Astrocyte (in vitro differentiated cells and primary cell): Measurements from ENCODE around the gene FSTL5. TPM values are rescaled to one million over a fixed set of nuclear protein-coding genes. Genes with fewer than 3 reads are reported as not detected.

Experiments used
- DNase-seq: peaks from one replicate; pipeline ENCODE4 v3.0.0-alpha.2; 2010; ENCODE audit warnings: low read depth
- FAIRE-seq: peaks from 2 replicates; lab custom pipeline; 2011; peaks lifted over from hg19 to GRCh38; lab: Jason Lieb, UNC
- H2AFZ ChIP-seq: 2 replicates; pipeline ENCODE4 v1.6.0; 2012; ENCODE audit warnings: low read depth, low read length, inconsistent platforms
- H3K27ac ChIP-seq: 2 replicates; pipeline ENCODE4 v1.5.1; 2011; ENCODE audit warnings: low read depth, low read length, inconsistent platforms
- H3K27me3 ChIP-seq: 2 replicates; pipeline ENCODE4 v1.6.0; 2011; ENCODE audit warnings: low read length, inconsistent platforms; ENCODE audit not compliant: insufficient read depth
- H3K36me3 ChIP-seq: 2 replicates; pipeline ENCODE4 v1.5.1; 2011; ENCODE audit warnings: low read length, inconsistent platforms; ENCODE audit not compliant: insufficient read depth
- H3K4me1 ChIP-seq: 2 replicates; pipeline ENCODE4 v1.5.1; 2011; ENCODE audit warnings: low read length, inconsistent platforms; ENCODE audit not compliant: insufficient read depth
- H3K4me2 ChIP-seq: 2 replicates; pipeline ENCODE4 v1.6.0; 2012; ENCODE audit warnings: low read length, inconsistent platforms
- H3K4me3 ChIP-seq: 2 replicates; pipeline ENCODE4 v1.5.1; 2011; ENCODE audit warnings: low read depth, mild to moderate bottlenecking, low read length, inconsistent platforms; ENCODE audit not compliant: insufficient read depth
- H3K79me2 ChIP-seq: 2 replicates; pipeline ENCODE4 v1.6.0; 2012; ENCODE audit warnings: mild to moderate bottlenecking, low read length, inconsistent platforms; ENCODE audit not compliant: insufficient read depth
- H3K9ac ChIP-seq: 2 replicates; pipeline ENCODE4 v1.6.0; 2012; ENCODE audit warnings: mild to moderate bottlenecking, low read length, inconsistent platforms
- H3K9me3 ChIP-seq: 2 replicates; pipeline ENCODE4 v1.5.1; 2012; ENCODE audit warnings: low read depth, mild to moderate bottlenecking, low read length, inconsistent platforms; ENCODE audit not compliant: insufficient read depth
- H4K20me1 ChIP-seq: 2 replicates; pipeline ENCODE4 v1.6.0; 2012; ENCODE audit warnings: low read length, inconsistent platforms; ENCODE audit not compliant: insufficient read depth
- H3K27ac Mint-ChIP-seq: one replicate; pipeline ENCODE4 v1.8.0; 2021; ENCODE audit warnings: mild to moderate bottlenecking, mixed read lengths; ENCODE audit not compliant: unreplicated experiment
- H3K27me3 Mint-ChIP-seq: one replicate; pipeline ENCODE4 v1.8.0; 2021; ENCODE audit warnings: low read depth, mixed read lengths; ENCODE audit not compliant: unreplicated experiment
- H3K36me3 Mint-ChIP-seq: one replicate; pipeline ENCODE4 v1.8.0; 2021; ENCODE audit warnings: low read depth, mixed read lengths; ENCODE audit not compliant: unreplicated experiment
- H3K4me1 Mint-ChIP-seq: one replicate; pipeline ENCODE4 v1.8.0; 2021; ENCODE audit warnings: low read depth, mixed read lengths; ENCODE audit not compliant: unreplicated experiment
- H3K4me3 Mint-ChIP-seq: one replicate; pipeline ENCODE4 v1.8.0; 2021; ENCODE audit warnings: mild to moderate bottlenecking, moderate library complexity, mixed read lengths; ENCODE audit not compliant: unreplicated experiment
- H3K9me3 Mint-ChIP-seq: one replicate; pipeline ENCODE4 v1.8.0; 2021; ENCODE audit warnings: mild to moderate bottlenecking, mixed read lengths; ENCODE audit not compliant: unreplicated experiment
- EZH2 ChIP-seq: IDR thresholded peaks from 2 replicates; pipeline ENCODE4 v1.6.1; 2012; ENCODE audit warnings: mild to moderate bottlenecking, low read length, inconsistent platforms; ENCODE audit not compliant: insufficient read depth
- total RNA-seq: library from RNA; stranded (reverse); gene quantifications from 2 replicates; pipeline ENCODE4 v1.2.1, GENCODE V29; 2021
- TF ChIP-seq, protein P1 (sequence below): IDR thresholded peaks from 2 replicates; pipeline ENCODE4 v1.5.1; 2011; ENCODE audit warnings: low read depth, mild to moderate bottlenecking, inconsistent platforms, low read length, moderate library complexity; ENCODE audit not compliant: insufficient read depth

FSTL5 gene
- total RNA-seq, 1 donor from 2014 or later, result 0.43 TPM

DNA sequence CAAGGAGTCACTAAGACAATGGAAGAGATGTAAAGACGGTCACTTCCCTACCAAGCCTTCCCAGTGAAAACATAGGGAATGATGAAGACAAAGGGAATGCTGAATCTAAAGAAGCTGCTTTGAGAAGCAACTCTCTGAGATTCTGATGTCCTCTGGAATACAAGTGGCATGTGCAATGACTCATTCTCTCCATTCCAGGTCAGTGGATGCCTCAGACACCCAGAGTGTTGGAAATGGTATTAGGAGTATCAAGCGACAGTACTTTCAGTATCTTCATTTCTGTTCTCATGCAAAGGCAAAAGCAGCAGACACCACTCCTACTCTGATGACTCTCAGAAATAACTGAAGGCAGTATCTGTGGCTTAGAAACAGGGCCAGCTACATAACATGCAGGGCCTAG lies 102.6 kb downstream of the FSTL5 start:
- Histone ChIP-seq H3K36me3 (no peaks in the 10 kb centered on the region), H3K9me3 (no peaks in the 10 kb centered on the region), H2AFZ (no peak overlapping the region)

DNA sequence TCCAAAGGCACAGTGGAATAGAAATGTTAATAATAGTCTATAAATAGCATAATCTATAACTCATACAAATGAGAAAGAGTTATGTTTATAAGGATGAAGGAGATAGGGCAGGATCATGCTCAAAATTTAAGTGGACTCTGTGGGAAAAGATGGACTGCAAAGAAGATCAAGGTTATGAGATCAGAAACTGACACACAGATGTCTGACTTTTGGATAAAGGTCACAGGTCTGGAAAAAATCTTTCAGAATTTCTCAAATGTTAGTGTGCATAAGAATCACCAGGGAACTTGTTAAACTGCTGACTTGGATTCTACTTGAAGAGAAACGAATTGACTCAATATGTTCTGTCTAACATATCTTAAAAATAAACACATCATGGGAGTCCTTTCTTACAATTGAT lies 104.1 kb downstream of the FSTL5 start:
- Mint-ChIP-seq H3K9me3 (no peaks in the 10 kb centered on the region), H3K4me1 (peaks cover 11% of the 10 kb centered on the region), H3K36me3 (no peaks in the 10 kb centered on the region), H3K27me3 (no peaks in the 10 kb centered on the region), H3K4me3 (no peak overlapping the region), H3K27ac (no peak overlapping the region)
- Histone ChIP-seq H3K79me2 (no peaks in the 10 kb centered on the region), H3K4me3 (no peak overlapping the region), H3K27ac (no peak overlapping the region), H3K4me1 (no peaks in the 10 kb centered on the region), H3K9ac (no peak overlapping the region), H2AFZ (no peak overlapping the region), H3K27me3 (no peaks in the 10 kb centered on the region), H3K9me3 (no peaks in the 10 kb centered on the region), H3K36me3 (no peaks in the 10 kb centered on the region), H3K4me2 (no peak overlapping the region), H4K20me1 (no peaks in the 10 kb centered on the region)
- no peak for DNase-seq
- TF ChIP-seq, protein P1, sequence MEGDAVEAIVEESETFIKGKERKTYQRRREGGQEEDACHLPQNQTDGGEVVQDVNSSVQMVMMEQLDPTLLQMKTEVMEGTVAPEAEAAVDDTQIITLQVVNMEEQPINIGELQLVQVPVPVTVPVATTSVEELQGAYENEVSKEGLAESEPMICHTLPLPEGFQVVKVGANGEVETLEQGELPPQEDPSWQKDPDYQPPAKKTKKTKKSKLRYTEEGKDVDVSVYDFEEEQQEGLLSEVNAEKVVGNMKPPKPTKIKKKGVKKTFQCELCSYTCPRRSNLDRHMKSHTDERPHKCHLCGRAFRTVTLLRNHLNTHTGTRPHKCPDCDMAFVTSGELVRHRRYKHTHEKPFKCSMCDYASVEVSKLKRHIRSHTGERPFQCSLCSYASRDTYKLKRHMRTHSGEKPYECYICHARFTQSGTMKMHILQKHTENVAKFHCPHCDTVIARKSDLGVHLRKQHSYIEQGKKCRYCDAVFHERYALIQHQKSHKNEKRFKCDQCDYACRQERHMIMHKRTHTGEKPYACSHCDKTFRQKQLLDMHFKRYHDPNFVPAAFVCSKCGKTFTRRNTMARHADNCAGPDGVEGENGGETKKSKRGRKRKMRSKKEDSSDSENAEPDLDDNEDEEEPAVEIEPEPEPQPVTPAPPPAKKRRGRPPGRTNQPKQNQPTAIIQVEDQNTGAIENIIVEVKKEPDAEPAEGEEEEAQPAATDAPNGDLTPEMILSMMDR, result no peak
- no peak for TF ChIP-seq EZH2
- FAIRE-seq, result no peak

More for the DNA sequence above, 102.6 kb downstream of the FSTL5 start:
- DNase-seq, result peak; percentile 55
- Histone ChIP-seq H3K27me3 (no peaks in the 10 kb centered on the region), H3K9ac (no peak overlapping the region), H4K20me1 (no peaks in the 10 kb centered on the region), H3K27ac (no peak overlapping the region), H3K4me2 (no peak overlapping the region), H3K79me2 (no peaks in the 10 kb centered on the region), H3K4me1 (no peaks in the 10 kb centered on the region), H3K4me3 (no peak overlapping the region)
- Mint-ChIP-seq H3K27me3 (no peaks in the 10 kb centered on the region), H3K9me3 (no peaks in the 10 kb centered on the region), H3K36me3 (no peaks in the 10 kb centered on the region), H3K4me3 (no peak overlapping the region), H3K27ac (peak overlapping the region; percentile 92), H3K4me1 (peaks cover 11% of the 10 kb centered on the region)
- FAIRE-seq, result no peak
- TF ChIP-seq EZH2, result no peak
- TF ChIP-seq, protein P1, result no peak

DNA sequence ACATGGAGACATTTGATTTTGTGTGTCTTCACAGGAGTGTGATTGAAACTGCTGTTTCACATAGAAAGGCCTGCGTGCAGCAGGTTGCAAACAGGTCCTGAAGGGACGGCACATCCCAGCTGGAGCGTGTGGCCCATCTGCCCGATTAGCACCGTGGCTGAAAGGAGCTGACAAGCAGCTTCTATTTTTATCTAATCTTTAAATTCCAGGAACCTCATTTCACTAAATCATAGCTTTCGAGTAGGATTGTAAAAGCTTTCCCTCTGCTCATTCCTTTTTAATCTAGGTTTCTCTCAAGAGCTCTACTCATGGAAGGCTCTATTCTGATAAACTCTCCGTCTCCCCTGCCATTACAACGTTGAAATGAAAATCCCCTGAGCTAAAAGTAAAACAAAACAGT lies 106.8 kb downstream of the FSTL5 start:
- H3K36me3 ChIP-seq, result no peaks in the 10 kb centered on the region
- H3K27me3 ChIP-seq, result no peaks in the 10 kb centered on the region
- no peak overlapping the region for H3K4me3 ChIP-seq
- DNase-seq (peak; percentile 27), FAIRE-seq (no peak)
- Mint-ChIP-seq H3K4me3 (no peak overlapping the region), H3K27ac (no peak overlapping the region), H3K4me1 (peaks cover 11% of the 10 kb centered on the region), H3K9me3 (no peaks in the 10 kb centered on the region), H3K36me3 (no peaks in the 10 kb centered on the region), H3K27me3 (no peaks in the 10 kb centered on the region)
- no peak overlapping the region for H3K4me2 ChIP-seq
- H3K27ac ChIP-seq, result no peak overlapping the region
- no peaks in the 10 kb centered on the region for H3K4me1 ChIP-seq
- no peak overlapping the region for H3K9ac ChIP-seq
- H3K9me3 ChIP-seq, result no peaks in the 10 kb centered on the region
- H4K20me1 ChIP-seq, result no peaks in the 10 kb centered on the region
- no peak for TF ChIP-seq EZH2
- TF ChIP-seq, protein P1, result no peak
- no peak overlapping the region for H2AFZ ChIP-seq
- H3K79me2 ChIP-seq, result no peaks in the 10 kb centered on the region
